AG10803 (cell line): ENCODE data around the gene SLC2A1.

ENCODE experiments used
- DNase-seq: peaks from one replicate; pipeline ENCODE4 v3.0.0; 2010; ENCODE audit warnings: low read depth
- H3K4me3 ChIP-seq: 2 replicates; pipeline ENCODE4 v1.5.1; 2011; ENCODE audit warnings: mild to moderate bottlenecking, low read length, control low read depth
- CTCF ChIP-seq: conservative IDR thresholded peaks from 2 replicates; pipeline ENCODE4 v1.5.1; 2011; ENCODE audit warnings: mild to moderate bottlenecking, low read length, control low read depth, inconsistent platforms

Gene SLC2A1

GRCh38 chr1:42958488-42959319 lies at the start of gene SLC2A1:
SLC2A1 (minus strand) TSS chr1:42958868; CDS start chr1:42958651, 217 bp downstream.
- peak within 1 kb of the TSS; percentile 86 for H3K4me3 ChIP-seq
- peak; percentile 93 for DNase-seq
- TF ChIP-seq CTCF: no peak; the same call in 1 of the 2 replicates

DNA sequence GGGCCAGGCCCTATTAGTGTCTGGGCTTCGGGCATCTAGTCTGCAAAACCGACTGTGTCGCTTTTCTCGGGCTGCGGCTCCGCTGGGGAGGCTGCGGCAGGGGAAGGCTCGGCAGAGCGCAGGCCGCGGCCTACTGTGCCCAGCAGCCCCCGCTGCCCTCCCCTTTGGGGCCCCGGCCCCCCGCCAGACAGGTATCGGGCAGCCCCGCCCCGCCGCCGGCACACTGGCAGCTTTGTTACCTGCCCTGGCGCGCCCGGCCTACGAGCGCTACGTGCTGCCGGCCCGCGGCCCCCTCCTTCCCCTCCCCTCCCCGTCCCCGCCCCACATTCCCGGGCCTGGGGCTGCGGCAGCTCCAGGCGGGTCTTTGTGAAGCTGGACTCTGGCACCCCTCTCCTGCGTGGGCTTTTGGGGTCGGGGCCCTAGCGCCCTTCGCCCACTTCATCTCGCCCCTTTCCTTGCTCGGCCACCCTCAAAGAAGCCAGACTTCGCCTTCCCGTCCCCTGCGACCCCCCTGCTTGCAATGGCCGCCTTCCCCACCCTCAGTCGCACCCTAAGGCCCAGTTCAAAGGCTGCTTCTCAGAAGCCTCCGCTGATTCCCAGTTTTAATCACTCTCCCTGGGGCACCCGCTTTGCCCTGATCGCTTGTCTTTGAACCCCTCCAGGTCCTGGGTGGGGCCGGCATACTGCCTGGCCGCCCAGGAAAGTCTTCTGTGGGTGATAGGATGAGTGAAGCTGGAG lies 48.9 kb upstream of the SLC2A1 start:
- no peak for DNase-seq
- no peak overlapping the region for H3K4me3 ChIP-seq
- no peak for TF ChIP-seq CTCF

- no peak overlapping the region for H3K4me3 ChIP-seq
- TF ChIP-seq CTCF: no peak
- DNase-seq: no peak
Measured at GRCh38 chr1:43005460-43006361, 47.0 kb upstream of the SLC2A1 start.

- no peak for DNase-seq
- TF ChIP-seq CTCF: no peak
- H3K4me3 ChIP-seq: no peak overlapping the region
Measured at GRCh38 chr1:43004587-43005459, 46.2 kb upstream of the SLC2A1 start.

DNA sequence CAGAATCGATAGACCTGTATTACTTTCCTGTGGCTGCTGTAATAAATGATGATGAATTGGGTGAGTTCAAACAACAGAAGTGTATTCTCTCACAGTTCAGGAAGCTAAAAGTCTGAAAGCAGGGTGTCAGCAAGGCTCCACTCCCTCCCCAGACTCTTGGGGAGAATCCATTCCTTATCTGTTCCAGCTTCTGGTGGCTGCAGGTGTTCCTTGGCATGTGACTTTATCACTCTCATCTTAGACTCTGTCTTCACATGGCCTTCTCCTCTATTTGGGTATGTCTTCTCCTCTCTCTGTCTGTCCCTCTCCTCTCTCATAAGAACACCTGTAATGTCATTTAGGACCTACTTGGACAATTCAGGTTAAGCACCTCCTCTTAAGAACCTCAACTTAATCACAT lies 44.1 kb upstream of the SLC2A1 start:
- no peak overlapping the region for H3K4me3 ChIP-seq
- no peak for TF ChIP-seq CTCF
- no peak for DNase-seq

DNA sequence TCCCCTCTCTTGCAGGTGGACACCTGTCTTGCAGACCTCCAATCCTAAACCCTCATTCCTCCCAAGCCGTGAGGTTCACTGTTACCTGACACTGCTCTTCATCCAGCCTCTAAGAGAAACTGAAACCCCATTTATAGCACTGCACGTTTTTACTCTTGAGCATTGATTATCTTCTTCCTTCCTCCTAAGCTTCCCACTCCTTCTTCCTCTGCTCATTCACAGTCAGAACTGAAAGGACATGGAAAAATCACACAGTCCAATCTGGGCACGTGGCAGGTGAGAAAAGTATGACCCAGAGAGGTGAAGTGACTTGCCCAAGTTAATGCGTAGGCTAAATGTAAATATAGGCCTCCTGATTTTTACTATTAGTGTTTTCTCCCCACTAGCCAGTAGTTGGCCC lies 43.4 kb upstream of the SLC2A1 start:
- TF ChIP-seq CTCF: no peak
- no peak for DNase-seq

More for the DNA sequence above, 43.4 kb upstream of the SLC2A1 start:
- no peak overlapping the region for H3K4me3 ChIP-seq
